Gastrocnemius medialis (tissue), 4 donors: ENCODE measurements around the gene SEC31B. TPM values are rescaled to one million over a fixed set of nuclear protein-coding genes. Genes with fewer than 3 reads are reported as not detected.

ENCODE experiments used
- ATAC-seq, 2 donors: fragments of 150-250 bp; one replicate each; pipeline ENCODE4 v1.9.1; 2016
- DNase-seq, 2 donors: peaks; one replicate each; pipeline ENCODE4 v3.0.0-alpha.2; 2019
- H3K27ac ChIP-seq, 4 donors: fragments of 200-600 bp; sonication (generic); 1 replicate in 1 of 4; 2 replicates in 3 of 4; pipeline ENCODE4 v1.5.1; 2016 to 2018; ENCODE audit warnings: mild to moderate bottlenecking in 2 of 4, moderate library complexity in 1 of 4
- H3K27me3 ChIP-seq, 3 donors: fragments of 200-600 bp; sonication (generic) in 2 of 3; 1 replicate in 1 of 3; 2 replicates in 2 of 3; pipeline versions ENCODE4 v1.5.1 to v1.6.0; 2016 to 2019; ENCODE audit warnings: mild to moderate bottlenecking in 1 of 3, moderate library complexity in 1 of 3
- H3K36me3 ChIP-seq, 2 donors: fragments of 200-600 bp; sonication (generic) in 1 of 2; one replicate each; pipeline ENCODE4 v1.5.1; 2017 to 2018
- H3K4me1 ChIP-seq, 2 donors: fragments of 200-600 bp; sonication (generic) in 1 of 2; one replicate each; pipeline ENCODE4 v1.5.1; 2016 to 2017; ENCODE audit warnings: mild to moderate bottlenecking in 2 of 2
- H3K4me3 ChIP-seq, 4 donors: fragments of 200-600 bp; sonication (generic) in 3 of 4; 1 replicate in 1 of 4; 2 replicates in 3 of 4; pipeline ENCODE4 v1.5.1; 2016 to 2019; ENCODE audit warnings: mild to moderate bottlenecking in 2 of 4
- H3K9me3 ChIP-seq, 3 donors: fragments of 200-600 bp; sonication (generic) in 2 of 3; 1 replicate in 1 of 3; 2 replicates in 2 of 3; pipeline ENCODE4 v1.5.1; 2016 to 2019
- CTCF ChIP-seq, 5 experiments: fragments of 450-650 bp in 3 of 5; fragments of 200-600 bp in 2 of 5; sonication (generic) in 2 of 5; IDR thresholded peaks in 4 of 5; conservative IDR thresholded peaks in 1 of 5; 1 replicate in 4 of 5; 2 replicates in 1 of 5; pipeline ENCODE4 v1.5.1; 2016 to 2019; ENCODE audit warnings: antibody characterized with exemption in 5 of 5, mild to moderate bottlenecking in 3 of 5, moderate library complexity in 3 of 5
- POLR2A ChIP-seq, 2 donors: fragments of 450-650 bp; IDR thresholded peaks; one replicate each; pipeline ENCODE4 v1.6.1; 2017; ENCODE audit warnings: antibody characterized with exemption in 2 of 2, mild to moderate bottlenecking in 2 of 2, moderate library complexity in 2 of 2
- in situ Hi-C, 4 donors: fragments of 200-750 bp; cut with MboI; loops; one replicate each; pipeline versions ENCODE4 v1.15.0 to v1.8.0; 2017; ENCODE audit warnings: low sequenced_read_pairs in 4 of 4
- intact Hi-C: fragments of 100-400 bp; cut with DNase I; formaldehyde crosslinking; loops from one replicate; pipeline ENCODE4 v1.15.1; 2023; ENCODE audit warnings: low total_unique reads
- total RNA-seq, 4 donors: library from RNA; depleted of rRNA; stranded (reverse); fragments of >200 nt; gene quantifications; one replicate each; pipeline versions ENCODE4 v1.1.0 to v1.2.3, GENCODE V29; 2016

The SEC31B gene
- total RNA-seq, 4 donors from 2014 or later = 1.7 to 3.8 (median 2.1) TPM

GRCh38 chr10:100520811-100521210 lies 1.1 kb upstream of the SEC31B start:
- peaks cover 25 to 30% of the 10 kb centered on the region in 2 donors for H3K4me1 ChIP-seq
- H3K27ac ChIP-seq = no peak overlapping the region
- intact Hi-C loops = no loop called here
- H3K36me3 ChIP-seq = peaks cover 0 to 30% of the 10 kb centered on the region in 2 donors
- H3K27me3 ChIP-seq = no peaks in the 10 kb centered on the region
- H3K9me3 ChIP-seq = no peaks in the 10 kb centered on the region
- in situ Hi-C loops = loop anchor here in 2 of 4 donors (5.0 to 25.0 kb wide), 2 partner anchors 84 to 184 kb away; partner anchors contain the start of genes PKD2L1 (in 1 of the 2) and SCD (in 1 of the 2)
- ATAC-seq = no peak
- no peak for TF ChIP-seq CTCF (IDR thresholded peaks at IDR 0.05 in 4 of 5, conservative IDR thresholded peaks at IDR 0.05 in 1 of 5)
- TF ChIP-seq POLR2A (IDR thresholded peaks at IDR 0.05) = no peak
- no peak for DNase-seq
- no peak overlapping the region for H3K4me3 ChIP-seq

DNA sequence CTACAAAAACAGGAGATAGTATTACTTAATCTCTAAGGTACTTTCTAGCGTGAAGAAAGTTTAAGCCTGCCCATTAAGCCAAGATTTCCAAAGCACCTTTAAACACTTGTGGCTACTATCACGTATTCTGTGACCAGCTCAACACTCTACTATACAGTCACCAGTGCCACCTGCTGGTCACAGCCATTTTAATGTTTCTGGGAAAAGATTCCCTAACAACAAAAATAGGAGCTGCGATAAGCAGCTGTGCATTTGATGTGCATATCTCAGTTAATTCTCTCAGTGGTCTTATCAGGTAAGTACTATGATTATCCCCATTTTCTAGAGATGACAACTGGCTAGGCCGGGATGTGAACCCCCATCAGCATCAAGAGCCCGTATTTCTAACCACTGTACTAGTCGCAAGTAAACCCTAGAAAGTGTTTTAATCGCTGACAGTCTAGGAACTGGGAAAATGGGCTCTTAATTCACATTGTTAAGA lies 860 bp downstream of the SEC31B start:
- Histone ChIP-seq H3K27me3 (no peaks in the 10 kb centered on the region), H3K27ac (peak overlapping the region; percentile 69 to 82 (median 79)), H3K36me3 (peaks cover 0 to 12% of the 10 kb centered on the region in 2 donors), H3K9me3 (no peaks in the 10 kb centered on the region), H3K4me3 (peak overlapping the region; percentile 59 to 70 (median 67)), H3K4me1 (peaks cover 27 to 31% of the 10 kb centered on the region in 2 donors)
- ATAC-seq = peak; percentile 69 to 75
- peak; percentile 55 to 71 for DNase-seq
- intact Hi-C loops (loop anchor here (1.0 to 5.0 kb wide), 3 partner anchors 36 to 146 kb away; no protein-coding TSS in a partner anchor), in situ Hi-C loops (loop anchor here (5.0 to 25.0 kb wide), 4 partner anchors 82 to 182 kb away; partner anchors contain the start of genes SCD (in 3 of the 4) and PKD2L1 (in 1 of the 4))
- TF ChIP-seq CTCF (IDR thresholded peaks at IDR 0.05 in 4 of 5, conservative IDR thresholded peaks at IDR 0.05 in 1 of 5) = peak; percentile 55 to 80 (median 70)
- no peak for TF ChIP-seq POLR2A (IDR thresholded peaks at IDR 0.05)

- no peak overlapping the region for H3K4me3 ChIP-seq
- peak; percentile 82 to 87 for ATAC-seq
- in situ Hi-C loops = loop anchor here (5.0 to 25.0 kb wide), 4 partner anchors 80 to 180 kb away; partner anchors contain the start of genes SCD (in 3 of the 4) and PKD2L1 (in 1 of the 4)
- peak overlapping the region; percentile 65 to 82 (median 80) for H3K27ac ChIP-seq
- peaks cover 27 to 31% of the 10 kb centered on the region in 2 donors for H3K4me1 ChIP-seq
- TF ChIP-seq POLR2A (IDR thresholded peaks at IDR 0.05) = no peak
- TF ChIP-seq CTCF (IDR thresholded peaks at IDR 0.05 in 4 of 5, conservative IDR thresholded peaks at IDR 0.05 in 1 of 5) = peak; percentile 31 to 51 (median 44)
- peak; percentile 75 to 88 for DNase-seq
- intact Hi-C loops = loop anchor here (2.0 to 5.0 kb wide), 2 partner anchors 145 to 176 kb away; no protein-coding TSS in a partner anchor
- H3K27me3 ChIP-seq = no peaks in the 10 kb centered on the region
- no peaks in the 10 kb centered on the region for H3K9me3 ChIP-seq
- no peaks in the 10 kb centered on the region for H3K36me3 ChIP-seq
These were observed 2.8 kb downstream of the SEC31B start for GRCh38 chr10:100516847-100517246.

- intact Hi-C loops = loop anchor here (2.0 to 5.0 kb wide), 2 partner anchors 143 to 175 kb away; no protein-coding TSS in a partner anchor
- no peak for TF ChIP-seq CTCF (IDR thresholded peaks at IDR 0.05 in 4 of 5, conservative IDR thresholded peaks at IDR 0.05 in 1 of 5)
- Histone ChIP-seq H3K36me3 (no peaks in the 10 kb centered on the region), H3K27me3 (no peaks in the 10 kb centered on the region), H3K27ac (peak overlapping the region in 3 of 4 donors; percentile 65 to 82 (median 65)), H3K4me3 (no peak overlapping the region), H3K9me3 (no peaks in the 10 kb centered on the region), H3K4me1 (peaks cover 27 to 31% of the 10 kb centered on the region in 2 donors)
- no peak for DNase-seq
- in situ Hi-C loops = loop anchor here (5.0 to 25.0 kb wide), 4 partner anchors 78 to 178 kb away; partner anchors contain the start of genes SCD (in 3 of the 4) and PKD2L1 (in 1 of the 4)
- no peak for ATAC-seq
These were observed 4.0 kb downstream of the SEC31B start for GRCh38 chr10:100515612-100516011.
